NCI-H774 (cell line): ENCODE data around the gene ELFN2.
"Not testable (repeated sequence)": the region's sequence is repeated elsewhere in the genome, so short reads cannot be mapped to it uniquely, and the experiment has no call there.

Experiments
- DNase-seq: peaks from one replicate; lab custom pipeline; 2025; lab: John Stamatoyannopoulos, UW

The ELFN2 gene

DNA sequence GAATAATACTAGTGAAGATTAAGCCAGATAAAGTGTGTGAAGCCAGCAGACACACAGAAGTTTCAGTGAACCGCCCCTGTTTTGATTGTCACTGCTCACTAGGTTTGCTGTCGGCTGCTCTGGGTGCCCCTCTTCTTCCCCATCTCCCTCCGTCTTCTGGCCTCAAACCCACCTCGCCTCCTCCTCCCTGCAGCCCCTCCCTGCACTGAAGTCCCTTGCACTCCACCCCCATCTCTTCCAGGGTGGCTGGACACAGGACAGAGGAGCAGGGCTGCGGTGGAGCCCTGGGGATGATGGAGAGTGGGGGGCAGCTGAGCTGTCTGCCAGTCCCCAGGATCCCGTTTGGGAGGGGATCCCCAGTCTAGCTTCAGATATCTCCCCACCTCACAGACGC, 91.5 kb downstream of the ELFN2 start:
- no peak for DNase-seq

- DNase-seq: no peak
These were observed 92.1 kb downstream of the ELFN2 start for GRCh38 chr22:37334859-37335805.

- DNase-seq: no peak
These were observed 92.8 kb downstream of the ELFN2 start for GRCh38 chr22:37334461-37334858.

DNA sequence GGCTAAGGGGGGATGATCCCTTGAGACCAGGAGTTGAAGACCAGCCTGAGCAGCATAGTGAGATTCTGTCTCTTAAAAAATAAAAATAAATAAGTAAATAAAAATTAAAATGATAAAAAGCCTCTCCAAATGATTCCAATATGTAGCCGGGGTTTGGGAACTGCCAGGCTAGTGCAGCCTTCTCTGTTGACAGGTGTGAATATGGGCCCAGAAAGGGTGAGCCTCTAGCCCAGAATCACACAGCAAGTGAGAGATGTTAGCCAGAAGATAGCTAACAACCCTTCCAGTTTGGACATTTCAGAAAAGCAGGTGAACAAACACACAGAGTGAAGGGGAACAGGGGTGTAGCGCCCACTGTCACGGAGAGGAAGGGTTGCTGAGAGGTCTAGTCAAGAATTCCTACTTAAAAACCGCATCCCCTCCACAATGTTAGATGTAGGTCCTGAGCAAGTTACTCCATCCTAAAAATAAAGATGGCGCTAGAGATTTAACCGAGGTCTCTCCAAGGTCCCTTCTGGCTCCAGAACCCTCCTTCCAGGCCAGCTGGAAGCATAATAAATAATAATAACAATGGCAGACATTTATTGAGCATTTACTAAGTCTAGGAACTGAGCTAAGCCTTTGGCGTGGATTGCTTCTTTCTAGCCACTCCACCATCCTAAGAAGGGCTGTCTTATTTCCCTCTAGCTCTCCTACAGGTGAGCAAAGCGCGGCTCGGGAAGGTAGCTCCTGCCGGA, 93.4 kb downstream of the ELFN2 start:
- no peak for DNase-seq

GRCh38 chr22:37331856-37332536, 95.3 kb downstream of the ELFN2 start:
- no peak for DNase-seq

DNA sequence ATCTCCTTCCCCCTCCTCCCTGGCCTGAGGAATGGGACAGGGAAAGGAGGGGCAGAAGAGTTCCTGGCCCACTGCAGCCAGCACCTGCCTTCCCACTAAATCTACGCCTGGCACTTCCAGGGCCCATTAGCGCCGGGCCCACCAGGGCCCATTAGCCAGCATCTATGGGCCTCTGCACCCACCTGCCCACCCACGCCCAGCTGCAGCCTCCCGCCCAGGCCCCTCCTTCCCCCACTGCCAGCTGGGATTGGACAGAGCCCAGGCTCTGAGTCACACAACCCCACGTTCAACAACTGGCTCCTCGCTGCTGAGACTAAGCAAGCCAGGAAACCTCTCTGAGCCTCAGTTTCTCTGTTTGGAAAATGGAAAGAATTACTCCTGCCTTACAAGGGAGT, 96.2 kb downstream of the ELFN2 start:
- no peak for DNase-seq

DNA sequence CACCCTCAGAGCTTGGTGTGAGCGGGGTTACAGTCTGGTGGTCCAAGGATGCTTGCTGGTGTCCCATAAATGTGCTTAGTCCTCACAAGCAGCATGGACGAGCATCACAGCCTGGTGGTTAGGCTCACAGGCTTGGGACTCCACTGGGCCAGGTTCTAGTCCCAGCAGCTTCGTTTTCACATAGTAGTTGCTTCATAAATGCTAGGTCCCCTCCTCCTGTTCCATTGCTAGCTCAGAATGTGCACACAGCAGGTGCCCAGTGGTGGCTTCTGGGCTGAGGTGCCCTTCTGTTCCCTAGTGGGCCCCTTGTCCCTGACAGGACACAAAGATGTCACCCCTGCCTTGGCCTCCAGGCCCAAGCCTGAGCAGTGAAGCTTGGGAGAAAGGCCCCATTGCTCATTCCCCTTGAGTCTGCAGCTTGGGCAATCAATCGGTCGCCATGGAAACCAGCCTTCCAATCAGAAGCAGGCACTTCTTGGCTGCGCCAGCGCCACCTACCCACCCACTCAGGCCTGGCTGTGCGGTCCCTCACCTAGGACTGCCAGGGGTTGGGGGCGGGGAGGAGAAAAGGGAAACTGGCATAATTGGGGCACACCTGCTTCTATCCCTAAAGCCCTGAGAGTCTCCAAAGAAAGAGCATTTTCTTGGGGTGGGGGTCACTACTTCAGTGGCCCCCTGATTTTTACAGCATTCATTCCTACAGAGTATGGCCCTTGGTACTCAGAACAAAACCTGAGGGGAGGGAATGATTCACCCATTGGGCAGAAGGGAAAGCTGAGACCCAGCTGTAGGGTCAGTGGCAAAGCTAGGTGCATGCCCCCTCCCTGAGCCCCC, 96.9 kb downstream of the ELFN2 start:
- DNase-seq: no peak

- no peak for DNase-seq
These were observed 97.8 kb downstream of the ELFN2 start for GRCh38 chr22:37329238-37330140.

DNA sequence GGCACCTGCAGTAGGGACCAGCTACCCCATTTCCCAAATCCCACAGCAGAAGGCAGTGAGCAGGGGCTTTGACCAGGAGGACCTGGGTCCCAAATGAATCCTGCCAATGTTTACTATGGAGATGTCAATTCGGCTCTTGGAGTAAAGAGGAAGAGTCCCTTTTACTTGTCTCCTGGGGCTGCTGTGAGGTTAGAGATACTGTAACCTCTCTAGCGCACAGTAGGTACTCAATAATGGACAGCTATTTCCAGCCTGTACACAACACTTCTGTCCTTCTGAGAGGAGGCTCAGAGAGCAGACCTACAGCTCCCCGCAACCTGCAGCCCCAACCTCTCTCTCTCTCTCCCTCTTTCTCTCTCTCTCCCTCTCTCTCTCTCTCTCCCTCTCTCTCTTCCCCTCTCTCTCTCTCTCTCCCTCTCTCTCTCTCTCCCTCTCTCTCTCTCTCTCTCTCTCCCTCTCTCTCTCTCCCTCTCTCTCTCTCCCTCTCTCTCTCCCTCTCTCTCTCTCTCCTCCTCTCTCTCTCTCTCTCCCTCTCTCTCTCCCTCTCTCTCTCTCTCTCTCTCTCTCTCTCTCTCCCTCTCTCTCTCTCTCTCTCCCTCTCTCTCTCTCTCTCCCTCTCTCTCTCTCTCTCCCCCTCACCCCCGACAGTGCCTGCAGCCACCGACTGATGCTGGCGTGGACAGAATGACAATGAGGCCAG, 98.6 kb downstream of the ELFN2 start:
- not testable (repeated sequence) for DNase-seq

GRCh38 chr22:37328017-37328416, 99.3 kb downstream of the ELFN2 start:
- no peak for DNase-seq

- no peak for DNase-seq
These were observed 100.6 kb downstream of the ELFN2 start for GRCh38 chr22:37326726-37327125.

- no peak for DNase-seq
These were observed 102.3 kb downstream of the ELFN2 start for GRCh38 chr22:37325039-37325395.

DNA sequence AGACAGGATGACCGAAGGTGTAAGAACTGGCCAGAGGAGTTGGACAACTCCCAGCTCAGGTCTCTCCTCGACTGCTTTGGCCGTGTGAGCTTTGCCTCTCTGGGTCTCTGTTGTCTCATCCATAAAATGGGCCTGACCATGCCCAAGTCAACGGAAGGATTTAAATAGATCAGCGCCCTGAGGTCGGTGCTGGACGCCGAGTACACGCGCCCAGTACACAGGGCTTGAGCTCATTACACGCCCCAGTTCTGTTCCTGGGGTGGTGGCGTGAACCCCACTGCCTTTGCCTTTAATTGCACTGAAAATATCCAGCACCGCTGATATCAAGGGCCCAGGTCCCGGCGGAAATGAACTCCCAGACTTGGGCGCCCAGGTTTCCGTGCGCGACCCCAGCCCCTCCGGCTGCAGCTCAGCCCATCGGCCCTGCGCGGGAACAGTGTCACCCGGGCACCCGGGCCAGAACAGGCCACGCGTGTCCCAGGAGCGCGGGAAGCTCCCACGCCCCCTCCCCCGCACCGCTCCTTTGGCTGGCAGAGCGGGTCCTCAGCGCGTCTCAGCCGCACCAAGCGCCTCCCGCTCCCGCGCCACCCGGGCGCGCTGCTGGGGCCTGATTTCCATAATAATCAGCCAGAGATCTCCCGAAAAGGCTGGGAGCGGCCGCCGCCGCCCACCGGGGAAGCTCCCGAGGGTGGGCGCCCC, 102.8 kb downstream of the ELFN2 start:
- no peak for DNase-seq

- DNase-seq: no peak
These were observed 106.3 kb downstream of the ELFN2 start for GRCh38 chr22:37320726-37321677.

GRCh38 chr22:37319469-37319868, 107.8 kb downstream of the ELFN2 start:
- DNase-seq: no peak

- DNase-seq: no peak
These were observed 108.7 kb downstream of the ELFN2 start for GRCh38 chr22:37318364-37319109.
